B cell (primary cell): ENCODE measurements around the gene CRHR2. TPM values are rescaled to one million over a fixed set of nuclear protein-coding genes. Genes with fewer than 3 reads are reported as not detected.

Experiments
- ATAC-seq: fragments of 200-7000 bp; cut with Tn5 transposase; one replicate; pipeline ENCODE4 v1.10.0; 2021; ENCODE audit warnings: low read depth, mild to moderate bottlenecking, moderate number of reproducible peaks, moderate library complexity
- CTCF ChIA-PET: fragments of 350-600 bp; sonication (Branson Sonifier 250); formaldehyde crosslinking; loops from one replicate; lab custom pipeline; 2021; ENCODE audit warnings: antibody characterized with exemption, inconsistent platforms; lab: Charles Lee
- POLR2A ChIA-PET: fragments of 350-600 bp; sonication (Branson Sonifier 250); formaldehyde crosslinking; loops from one replicate; lab custom pipeline; 2021; ENCODE audit warnings: antibody characterized with exemption; lab: Charles Lee
- DNase-seq: peaks from one replicate; pipeline ENCODE4 v3.0.0; 2013
- H2AFZ ChIP-seq: 2 replicates; pipeline ENCODE4 v1.6.1; 2012; ENCODE audit warnings: mild to moderate bottlenecking, low read depth, low read length; ENCODE audit not compliant: insufficient read depth, poor library complexity, severe bottlenecking
- H3K27ac ChIP-seq, 2 donors: 1 replicate in 1 of 2; 2 replicates in 1 of 2; pipeline ENCODE4 v1.5.1; 2012 to 2013; ENCODE audit warnings: low read length in 2 of 2, mild to moderate bottlenecking in 2 of 2, moderate library complexity in 1 of 2
- H3K27me3 ChIP-seq, 4 experiments: fragments of 200-600 bp in 1 of 4; sonication (generic) in 1 of 4; replicated peaks in 1 of 4; 1 replicate in 2 of 4; 2 replicates in 2 of 4; pipeline versions ENCODE4 v1.6.1 to v1.7.0; 2013 to 2016; ENCODE audit warnings: low read length in 3 of 4, mild to moderate bottlenecking in 2 of 4, mixed read lengths in 1 of 4, moderate library complexity in 1 of 4; ENCODE audit not compliant: insufficient read depth in 4 of 4, control insufficient read depth in 3 of 4; ENCODE audit errors: control extremely low read depth in 1 of 4
- H3K36me3 ChIP-seq, 2 experiments: replicated peaks in 1 of 2; 1 replicate in 1 of 2; 2 replicates in 1 of 2; pipeline versions ENCODE4 v1.6.1 to v1.7.1; 2013; ENCODE audit warnings: low read length in 1 of 2; ENCODE audit not compliant: insufficient read depth in 2 of 2, control insufficient read depth in 1 of 2; ENCODE audit errors: control extremely low read depth in 1 of 2, extremely low read depth in 1 of 2
- H3K4me1 ChIP-seq, 2 donors: fragments of 200-600 bp in 1 of 2; sonication (generic) in 1 of 2; 1 replicate in 1 of 2; 2 replicates in 1 of 2; pipeline versions ENCODE4 v1.5.1 to v1.6.1; 2013 to 2017; ENCODE audit warnings: low read length in 2 of 2; ENCODE audit not compliant: control insufficient read depth in 2 of 2, insufficient read depth in 2 of 2
- H3K4me2 ChIP-seq: replicated peaks from 2 replicates; pipeline ENCODE3; 2012; ENCODE audit warnings: mild to moderate bottlenecking, low read depth, low read length; ENCODE audit not compliant: poor library complexity, severe bottlenecking
- H3K4me3 ChIP-seq, 5 experiments: fragments of 200-600 bp in 1 of 5; sonication (generic) in 1 of 5; 1 replicate in 3 of 5; 2 replicates in 2 of 5; pipeline versions ENCODE4 v1.5.1 to v1.7.0; 2011 to 2016; ENCODE audit warnings: low read length in 4 of 5, mild to moderate bottlenecking in 4 of 5, low read depth in 2 of 5, control low read depth in 1 of 5, moderate library complexity in 1 of 5; ENCODE audit not compliant: insufficient read depth in 1 of 5; ENCODE audit errors: control extremely low read depth in 1 of 5, extremely low read depth in 1 of 5
- H3K79me2 ChIP-seq: fragments of 200-600 bp; sonication (generic); one replicate; pipeline ENCODE4 v1.6.0; 2016; ENCODE audit warnings: low read length; ENCODE audit not compliant: control insufficient read depth, insufficient read depth
- H3K9ac ChIP-seq: fragments of 200-600 bp; sonication (generic); 2 replicates; pipeline ENCODE4 v1.6.1; 2017; ENCODE audit warnings: mild to moderate bottlenecking, low read length, moderate library complexity
- H3K9me3 ChIP-seq, 3 donors: one replicate each; pipeline versions ENCODE4 v1.6.1 to v1.7.1; 2013; ENCODE audit warnings: low read length in 2 of 3; ENCODE audit not compliant: control insufficient read depth in 2 of 3, insufficient read depth in 1 of 3; ENCODE audit errors: control extremely low read depth in 1 of 3
- H4K20me1 ChIP-seq: 2 replicates; pipeline ENCODE4 v1.6.0; 2012; ENCODE audit warnings: mild to moderate bottlenecking, low read length; ENCODE audit not compliant: insufficient read depth, control insufficient read depth, poor library complexity, severe bottlenecking
- H3K27ac Mint-ChIP-seq: one replicate; pipeline ENCODE4 v1.8.0; 2021; ENCODE audit warnings: mixed read lengths
- H3K27me3 Mint-ChIP-seq: one replicate; pipeline ENCODE4 v1.8.0; 2021; ENCODE audit warnings: mixed read lengths
- H3K4me1 Mint-ChIP-seq: one replicate; pipeline ENCODE4 v1.8.0; 2021; ENCODE audit warnings: mixed read lengths
- H3K4me3 Mint-ChIP-seq: one replicate; pipeline ENCODE4 v1.8.0; 2021; ENCODE audit warnings: mixed read lengths
- H3K9me3 Mint-ChIP-seq: one replicate; pipeline ENCODE4 v1.8.0; 2022; ENCODE audit warnings: mixed read lengths; ENCODE audit not compliant: insufficient read depth
- EZH2 ChIP-seq: IDR thresholded peaks from 2 replicates; pipeline ENCODE4 v1.6.1; 2012; ENCODE audit warnings: borderline replicate concordance, low read depth, mild to moderate bottlenecking, moderate library complexity, low read length; ENCODE audit not compliant: insufficient read depth, poor library complexity, severe bottlenecking
- WGBS: methylation state at CpG from one replicate; pipeline ENCODE4 v1.1.5; 2013; ENCODE audit warnings: missing lambda C conversion rate; ENCODE audit not compliant: insufficient coverage; 5-methylcytosine and 5-hydroxymethylcytosine counted together
- intact Hi-C: fragments of 100-400 bp; cut with micrococcal nuclease; formaldehyde crosslinking; loops from one replicate; pipeline ENCODE4 v1.10.0; 2022
- polyA plus RNA-seq: library from polyadenylated mRNA; depleted of rRNA; stranded (reverse); fragments of >200 nt; gene quantifications from 2 replicates; pipeline ENCODE4 v1.2.3, GENCODE V29; 2012
- total RNA-seq, 2 donors: library from RNA; stranded (reverse); fragments of 120-200 nt in 1 of 2; gene quantifications; 1 replicate in 1 of 2; 2 replicates in 1 of 2; pipeline versions ENCODE4 v1.2.3 to v1.2.4, GENCODE V29; 2013 to 2022
- TF ChIP-seq, protein P1 (sequence below): fragments of 200-600 bp; IDR thresholded peaks from one replicate; pipeline ENCODE4 v1.8.0; 2022; ENCODE audit warnings: antibody characterized with exemption, mild to moderate bottlenecking

CRHR2 gene
- total and polyA plus RNA-seq, 2 donors (not counting 1 experiment from before 2014, with no cell fraction given): not detected

DNA sequence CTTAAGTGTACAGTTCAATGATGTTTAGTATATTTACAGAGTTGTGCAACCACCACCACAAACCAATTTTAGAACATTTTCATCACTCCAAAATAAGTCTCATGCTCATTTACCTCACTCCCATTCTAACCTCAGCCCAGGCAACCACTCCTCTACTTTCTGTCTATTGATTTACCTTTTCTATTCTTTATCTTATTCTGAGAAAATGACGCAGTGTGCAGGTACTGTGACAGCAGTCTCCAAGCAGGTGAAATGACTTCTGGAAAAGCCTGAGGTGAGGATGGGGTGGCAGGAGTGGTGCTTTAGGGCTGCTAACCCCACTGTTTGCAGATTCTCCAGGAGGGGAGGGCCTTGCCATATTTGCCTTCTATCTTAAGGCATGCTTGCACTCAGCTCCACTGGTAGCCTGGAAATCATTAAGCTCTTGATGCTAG, 48.0 kb downstream of the CRHR2 start:
- Mint-ChIP-seq H3K9me3 (no peaks in the 10 kb centered on the region), H3K4me1 (no peaks in the 10 kb centered on the region), H3K27ac (no peak overlapping the region), H3K4me3 (no peak overlapping the region), H3K27me3 (no peaks in the 10 kb centered on the region)
- no peaks in the 10 kb centered on the region for H3K27me3 ChIP-seq
- H3K79me2 ChIP-seq: no peaks in the 10 kb centered on the region
- intact Hi-C loops: no loop called here
- no peaks in the 10 kb centered on the region for H3K4me1 ChIP-seq
- POLR2A ChIA-PET: no interaction called here
- H3K9ac ChIP-seq: no peak overlapping the region
- no peak overlapping the region for H2AFZ ChIP-seq
- ATAC-seq: no peak
- CTCF ChIA-PET: no interaction called here
- no peak overlapping the region for H3K4me3 ChIP-seq
- no peaks in the 10 kb centered on the region for H3K9me3 ChIP-seq
- no CpG with 5 or more reads among the region's 1 CpG for WGBS
- no peak for TF ChIP-seq EZH2
- TF ChIP-seq, protein P1, sequence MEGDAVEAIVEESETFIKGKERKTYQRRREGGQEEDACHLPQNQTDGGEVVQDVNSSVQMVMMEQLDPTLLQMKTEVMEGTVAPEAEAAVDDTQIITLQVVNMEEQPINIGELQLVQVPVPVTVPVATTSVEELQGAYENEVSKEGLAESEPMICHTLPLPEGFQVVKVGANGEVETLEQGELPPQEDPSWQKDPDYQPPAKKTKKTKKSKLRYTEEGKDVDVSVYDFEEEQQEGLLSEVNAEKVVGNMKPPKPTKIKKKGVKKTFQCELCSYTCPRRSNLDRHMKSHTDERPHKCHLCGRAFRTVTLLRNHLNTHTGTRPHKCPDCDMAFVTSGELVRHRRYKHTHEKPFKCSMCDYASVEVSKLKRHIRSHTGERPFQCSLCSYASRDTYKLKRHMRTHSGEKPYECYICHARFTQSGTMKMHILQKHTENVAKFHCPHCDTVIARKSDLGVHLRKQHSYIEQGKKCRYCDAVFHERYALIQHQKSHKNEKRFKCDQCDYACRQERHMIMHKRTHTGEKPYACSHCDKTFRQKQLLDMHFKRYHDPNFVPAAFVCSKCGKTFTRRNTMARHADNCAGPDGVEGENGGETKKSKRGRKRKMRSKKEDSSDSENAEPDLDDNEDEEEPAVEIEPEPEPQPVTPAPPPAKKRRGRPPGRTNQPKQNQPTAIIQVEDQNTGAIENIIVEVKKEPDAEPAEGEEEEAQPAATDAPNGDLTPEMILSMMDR: no peak
- no peak overlapping the region for H3K4me2 ChIP-seq
- DNase-seq: no peak
- H3K36me3 ChIP-seq: peaks cover 1 to 49% of the 10 kb centered on the region in 2 experiments
- H3K27ac ChIP-seq: no peak overlapping the region
- peaks cover 5% of the 10 kb centered on the region for H4K20me1 ChIP-seq

DNA sequence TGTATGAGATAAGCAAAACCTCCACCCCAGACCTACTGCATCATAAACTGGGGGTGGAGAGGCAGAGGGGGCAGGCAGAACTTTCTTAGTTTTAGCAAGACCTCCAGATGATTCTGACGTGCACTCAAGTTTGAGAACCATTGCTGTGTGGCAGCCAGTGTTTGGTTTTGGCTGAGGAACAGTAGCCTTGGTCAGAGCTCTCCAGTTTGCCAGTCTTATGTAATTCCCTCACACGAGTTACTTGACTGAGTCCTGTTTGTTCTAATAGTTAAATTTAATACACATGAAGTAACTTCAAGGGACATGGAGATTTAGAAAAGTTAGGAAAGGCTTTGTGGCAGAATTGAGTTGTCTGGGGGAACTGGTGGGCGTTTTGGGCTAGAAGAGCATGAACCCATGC, 49.0 kb downstream of the CRHR2 start:
- H3K27ac ChIP-seq: no peak overlapping the region
- intact Hi-C loops: no loop called here
- no peak overlapping the region for H3K4me2 ChIP-seq
- H4K20me1 ChIP-seq: peaks cover 5% of the 10 kb centered on the region
- no peaks in the 10 kb centered on the region for H3K4me1 ChIP-seq
- DNase-seq (no peak), ATAC-seq (no peak)
- H3K27me3 ChIP-seq: no peaks in the 10 kb centered on the region
- H3K79me2 ChIP-seq: no peaks in the 10 kb centered on the region
- H3K4me3 ChIP-seq: no peak overlapping the region
- no peak overlapping the region for H2AFZ ChIP-seq
- peaks cover 1 to 59% of the 10 kb centered on the region in 2 experiments for H3K36me3 ChIP-seq
- no peak for TF ChIP-seq EZH2
- TF ChIP-seq, protein P1: no peak
- no peaks in the 10 kb centered on the region for H3K9me3 Mint-ChIP-seq
- no peaks in the 10 kb centered on the region for H3K9me3 ChIP-seq
- POLR2A ChIA-PET: no interaction called here
- 88% methylated on average over 2 of the region's 3 CpGs for WGBS
- no peak overlapping the region for H3K27ac Mint-ChIP-seq
- H3K9ac ChIP-seq: no peak overlapping the region
- H3K4me1 Mint-ChIP-seq: no peaks in the 10 kb centered on the region
- CTCF ChIA-PET: no interaction called here
- no peaks in the 10 kb centered on the region for H3K27me3 Mint-ChIP-seq
- H3K4me3 Mint-ChIP-seq: no peak overlapping the region
